ENCODE data around the gene CLDN3.
"Not testable (repeated sequence)": the region's sequence is repeated elsewhere in the genome, so short reads cannot be mapped to it uniquely, and the experiment has no call there.

GRCh38 chr7:73797176-73797575 is 27.1 kb upstream of the CLDN3 start:
- not testable (repeated sequence) for TF ChIP-seq RBM25 (IDR thresholded peaks at IDR 0.05; ENCODE audit: low read depth, low read length, severe bottlenecking); POLR2AphosphoS5 (IDR thresholded peaks at IDR 0.05; ENCODE audit: control insufficient read depth, insufficient read depth, low read depth, low read length); POLR2AphosphoS2 (IDR thresholded peaks at IDR 0.05; ENCODE audit: low read length); EZH2 (IDR thresholded peaks at IDR 0.05; ENCODE audit: borderline replicate concordance, low read depth, low read length)
